ENCODE results near the gene KRTAP1-4.
"Not testable (repeated sequence)": the region's sequence is repeated elsewhere in the genome, so short reads cannot be mapped to it uniquely, and the experiment has no call there.

Gene KRTAP1-4

GRCh38 chr17:41002814-41003213, 27.2 kb downstream of the KRTAP1-4 start:
- no peak overlapping the region for H2AFZ ChIP-seq (ENCODE audit: low read depth, low read length)
- TF ChIP-seq CTCF (IDR thresholded peaks at IDR 0.05; ENCODE audit: low read depth, low read length) (no peak), EZH2phosphoT487 (IDR thresholded peaks at IDR 0.05; ENCODE audit: low read depth) (no peak)
- no peak overlapping the region for H3K27ac ChIP-seq (ENCODE audit: low read length)

GRCh38 chr17:41001795-41002194, 28.2 kb downstream of the KRTAP1-4 start:
- H3K4me1 ChIP-seq (ENCODE audit: low read length): no peaks in the 10 kb centered on the region
- no peak overlapping the region for H3K27ac ChIP-seq (ENCODE audit: low read length)
- H3K4me3 ChIP-seq (ENCODE audit: low read length): no peak overlapping the region
- no peak overlapping the region for H3K9ac ChIP-seq (ENCODE audit: low read length)
- no peak overlapping the region for H3K4me2 ChIP-seq (ENCODE audit: low read length)
- H3K36me3 ChIP-seq (replicated peaks; ENCODE audit: low read depth, low read length): no peaks in the 10 kb centered on the region
- H3K9me3 ChIP-seq (ENCODE audit: insufficient read depth, low read length): no peaks in the 10 kb centered on the region
- no peaks in the 10 kb centered on the region for H3K79me2 ChIP-seq (ENCODE audit: low read length)
- peaks cover 48% of the 10 kb centered on the region for H3K27me3 ChIP-seq (ENCODE audit: low read depth, low read length)
- H2AFZ ChIP-seq (ENCODE audit: low read depth, low read length): no peak overlapping the region
- TF ChIP-seq CTCF (IDR thresholded peaks at IDR 0.05; ENCODE audit: low read depth, low read length) (no peak), EZH2phosphoT487 (IDR thresholded peaks at IDR 0.05; ENCODE audit: low read depth) (no peak)
- no peaks in the 10 kb centered on the region for H4K20me1 ChIP-seq (ENCODE audit: insufficient read depth, low read length)

More at GRCh38 chr17:41002814-41003213, 27.2 kb downstream of the KRTAP1-4 start:
- no peak overlapping the region for H3K4me2 ChIP-seq (ENCODE audit: low read length)
- H3K9me3 ChIP-seq (ENCODE audit: insufficient read depth, low read length): no peaks in the 10 kb centered on the region
- no peak overlapping the region for H3K4me3 ChIP-seq (ENCODE audit: low read length)
- H3K36me3 ChIP-seq (replicated peaks; ENCODE audit: low read depth, low read length): no peaks in the 10 kb centered on the region
- peaks cover 38% of the 10 kb centered on the region for H3K27me3 ChIP-seq (ENCODE audit: low read depth, low read length)
- no peaks in the 10 kb centered on the region for H3K79me2 ChIP-seq (ENCODE audit: low read length)
- no peaks in the 10 kb centered on the region for H3K4me1 ChIP-seq (ENCODE audit: low read length)
- no peak overlapping the region for H3K9ac ChIP-seq (ENCODE audit: low read length)
- H4K20me1 ChIP-seq (ENCODE audit: insufficient read depth, low read length): no peaks in the 10 kb centered on the region

GRCh38 chr17:40999563-40999962, 30.4 kb downstream of the KRTAP1-4 start, which contains the start of gene KRTAP3-2:
TSS of gene KRTAP3-2 (minus strand) at chr17:40999906. CDS start at chr17:40999853, 53 bp downstream.
- not testable (repeated sequence) for H3K9me3 ChIP-seq (ENCODE audit: insufficient read depth, low read length); H4K20me1 ChIP-seq (ENCODE audit: insufficient read depth, low read length); H3K4me3 ChIP-seq (ENCODE audit: low read length); H3K79me2 ChIP-seq (ENCODE audit: low read length); H3K9ac ChIP-seq (ENCODE audit: low read length); H2AFZ ChIP-seq (ENCODE audit: low read depth, low read length); H3K4me2 ChIP-seq (ENCODE audit: low read length); H3K4me1 ChIP-seq (ENCODE audit: low read length); H3K36me3 ChIP-seq (replicated peaks; ENCODE audit: low read depth, low read length); H3K27ac ChIP-seq (ENCODE audit: low read length)
- peaks cover 46% of the 10 kb centered on the region for H3K27me3 ChIP-seq (ENCODE audit: low read depth, low read length)

GRCh38 chr17:40997361-40997760, 32.6 kb downstream of the KRTAP1-4 start:
- Histone ChIP-seq H3K4me1 (ENCODE audit: low read length) (no peaks in the 10 kb centered on the region), H3K9me3 (ENCODE audit: insufficient read depth, low read length) (no peaks in the 10 kb centered on the region), H2AFZ (ENCODE audit: low read depth, low read length) (no peak overlapping the region), H3K79me2 (ENCODE audit: low read length) (no peaks in the 10 kb centered on the region), H4K20me1 (ENCODE audit: insufficient read depth, low read length) (no peaks in the 10 kb centered on the region), H3K9ac (ENCODE audit: low read length) (no peak overlapping the region), H3K36me3 (replicated peaks; ENCODE audit: low read depth, low read length) (no peaks in the 10 kb centered on the region), H3K27me3 (ENCODE audit: low read depth, low read length) (peaks cover 36% of the 10 kb centered on the region), H3K27ac (ENCODE audit: low read length) (no peak overlapping the region), H3K4me3 (ENCODE audit: low read length) (no peak overlapping the region), H3K4me2 (ENCODE audit: low read length) (no peak overlapping the region)
- no peak for TF ChIP-seq EZH2phosphoT487 (IDR thresholded peaks at IDR 0.05; ENCODE audit: low read depth)
- TF ChIP-seq CTCF (IDR thresholded peaks at IDR 0.05; ENCODE audit: low read depth, low read length): no peak

- no peaks in the 10 kb centered on the region for H3K9me3 ChIP-seq (ENCODE audit: insufficient read depth, low read length)
- H3K4me1 ChIP-seq (ENCODE audit: low read length): no peaks in the 10 kb centered on the region
- no peaks in the 10 kb centered on the region for H3K79me2 ChIP-seq (ENCODE audit: low read length)
- no peak overlapping the region for H3K4me3 ChIP-seq (ENCODE audit: low read length)
- H3K4me2 ChIP-seq (ENCODE audit: low read length): no peak overlapping the region
- H2AFZ ChIP-seq (ENCODE audit: low read depth, low read length): no peak overlapping the region
- TF ChIP-seq EZH2phosphoT487 (IDR thresholded peaks at IDR 0.05; ENCODE audit: low read depth): no peak
- TF ChIP-seq CTCF (IDR thresholded peaks at IDR 0.05; ENCODE audit: low read depth, low read length): no peak
- H3K27ac ChIP-seq (ENCODE audit: low read length): no peak overlapping the region
- no peaks in the 10 kb centered on the region for H4K20me1 ChIP-seq (ENCODE audit: insufficient read depth, low read length)
- no peaks in the 10 kb centered on the region for H3K36me3 ChIP-seq (replicated peaks; ENCODE audit: low read depth, low read length)
- peaks cover 36% of the 10 kb centered on the region for H3K27me3 ChIP-seq (ENCODE audit: low read depth, low read length)
- H3K9ac ChIP-seq (ENCODE audit: low read length): no peak overlapping the region
Observed at GRCh38 chr17:40996829-40997228, 33.2 kb downstream of the KRTAP1-4 start.
